Measurements from ENCODE around the gene ANKRD55. TPM values are rescaled to one million over a fixed set of nuclear protein-coding genes. Genes with fewer than 3 reads are reported as not detected.
"Not testable (repeated sequence)": the region's sequence is repeated elsewhere in the genome, so short reads cannot be mapped to it uniquely, and the experiment has no call there.

The ANKRD55 gene
- total and polyA plus RNA-seq, 10 donors = 0.42 to 9.0 (median 2.3) TPM

- no peak for DNase-seq
- no peak overlapping the region for H3K27ac ChIP-seq
- H3K4me3 ChIP-seq = no peak overlapping the region
- intact Hi-C loops (cut with DNase I; ENCODE audit: low total_unique reads) = no loop called here
- TF ChIP-seq POLR2A (IDR thresholded peaks at IDR 0.05) (no peak), POLR2AphosphoS5 (IDR thresholded peaks at IDR 0.05) (no peak), CTCF (IDR thresholded peaks at IDR 0.05 in 8 of 11, conservative IDR thresholded peaks at IDR 0.05 in 3 of 11) (no peak)
- H3K9me3 ChIP-seq = peaks cover 0 to 7% (median 0%) of the 10 kb centered on the region in 8 donors
- peaks cover 0 to 11% (median 0%) of the 10 kb centered on the region in 6 donors for H3K4me1 ChIP-seq
- 86 to 96% (median 92%) methylated on average over 3 of the region's 3 CpGs for WGBS, 5 donors
- H3K36me3 ChIP-seq = no peaks in the 10 kb centered on the region
- no peaks in the 10 kb centered on the region for H3K27me3 ChIP-seq (replicated peaks in 1 of 7)
These were observed 16.9 kb upstream of the ANKRD55 start for GRCh38 chr5:56250011-56250410.

DNA sequence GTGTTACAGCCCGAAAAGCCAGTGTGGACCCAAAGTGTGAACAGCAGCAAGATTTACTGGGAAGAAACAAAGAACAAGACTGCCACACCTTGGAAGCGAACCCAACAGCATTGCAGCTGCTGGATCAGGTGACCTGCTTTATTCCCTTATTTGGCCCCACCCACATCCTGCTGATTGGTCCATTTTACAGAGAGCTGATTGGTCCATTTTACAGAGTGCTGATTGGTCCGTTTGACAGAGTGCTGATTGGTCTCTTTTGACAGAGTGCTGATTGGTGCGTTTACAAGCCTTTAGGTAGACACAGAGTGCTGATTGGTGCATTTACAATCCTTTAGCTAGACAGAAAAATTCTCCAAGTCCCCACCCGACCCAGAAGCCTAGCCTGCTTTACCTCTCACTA, 16.0 kb upstream of the ANKRD55 start:
- H3K27me3 ChIP-seq (replicated peaks in 1 of 7); H3K9me3 ChIP-seq; H3K4me3 ChIP-seq; H3K36me3 ChIP-seq; DNase-seq; H3K27ac ChIP-seq; intact Hi-C loops (cut with DNase I; ENCODE audit: low total_unique reads): not testable (repeated sequence)
- 77 to 95% (median 86%) methylated on average over 5 of the region's 5 CpGs for WGBS, 5 donors
- peaks cover 0 to 11% (median 0%) of the 10 kb centered on the region in 6 donors for H3K4me1 ChIP-seq

DNA sequence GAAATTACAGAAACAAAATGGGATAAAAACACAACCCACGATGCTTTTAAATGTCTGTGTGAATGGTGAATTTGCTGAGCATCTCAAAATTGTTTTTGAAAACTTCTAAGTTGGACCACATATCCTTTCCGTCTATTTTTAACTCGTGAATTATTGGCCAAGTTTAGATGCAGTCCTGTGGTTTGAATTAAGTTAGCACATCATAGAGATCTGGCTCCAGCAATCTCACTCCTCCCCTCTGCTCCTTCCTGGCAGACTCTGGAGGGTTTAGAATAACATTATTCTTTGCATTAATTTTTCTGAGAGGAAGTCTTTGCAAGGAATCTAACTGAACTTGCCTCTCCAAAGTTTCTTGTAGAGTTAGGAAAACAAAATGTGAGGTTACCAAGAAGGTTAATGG, 14.5 kb upstream of the ANKRD55 start:
- H3K9me3 ChIP-seq = peaks cover 0 to 11% (median 3%) of the 10 kb centered on the region in 8 donors
- TF ChIP-seq CTCF (IDR thresholded peaks at IDR 0.05 in 8 of 11, conservative IDR thresholded peaks at IDR 0.05 in 3 of 11) (no peak), POLR2AphosphoS5 (IDR thresholded peaks at IDR 0.05) (no peak), POLR2A (IDR thresholded peaks at IDR 0.05) (no peak)
- no peaks in the 10 kb centered on the region for H3K36me3 ChIP-seq
- intact Hi-C loops (cut with DNase I; ENCODE audit: low total_unique reads) = no loop called here
- H3K27me3 ChIP-seq (replicated peaks in 1 of 7) = no peaks in the 10 kb centered on the region
- H3K27ac ChIP-seq = no peak overlapping the region
- DNase-seq = no peak
- H3K4me3 ChIP-seq = no peak overlapping the region
- 37 to 52% (median 42%) methylated on average over 3 of the region's 3 CpGs for WGBS, 5 donors
- peaks cover 0 to 11% (median 0%) of the 10 kb centered on the region in 6 donors for H3K4me1 ChIP-seq

DNA sequence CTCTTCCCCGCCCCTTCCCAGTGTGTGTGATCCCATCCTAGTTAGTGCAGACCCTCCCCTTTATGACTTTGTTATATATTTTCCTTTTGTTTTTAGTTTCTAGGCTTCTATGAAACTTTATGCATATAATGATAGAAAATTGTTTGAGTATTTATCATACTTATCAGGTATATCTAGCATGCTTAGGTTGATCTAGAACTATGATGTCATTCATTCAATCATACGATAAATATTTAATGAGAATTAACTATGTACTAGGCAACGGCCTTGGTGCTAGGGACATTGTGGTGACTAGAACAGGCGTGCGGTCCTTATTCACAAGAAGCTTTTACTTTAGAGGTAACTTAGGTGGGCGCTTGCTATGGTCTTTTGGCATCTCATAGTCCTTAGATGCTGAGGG, 13.6 kb upstream of the ANKRD55 start:
- Histone ChIP-seq H3K4me1 (peaks cover 0 to 4% (median 0%) of the 10 kb centered on the region in 6 donors), H3K36me3 (no peaks in the 10 kb centered on the region), H3K4me3 (no peak overlapping the region), H3K9me3 (peaks cover 0 to 20% (median 12%) of the 10 kb centered on the region in 8 donors), H3K27me3 (replicated peaks in 1 of 7) (no peaks in the 10 kb centered on the region), H3K27ac (no peak overlapping the region)
- DNase-seq = no peak
- intact Hi-C loops (cut with DNase I; ENCODE audit: low total_unique reads) = no loop called here
- WGBS, 5 donors = 93 to 98% (median 95%) methylated on average over 6 of the region's 6 CpGs
- TF ChIP-seq CTCF (IDR thresholded peaks at IDR 0.05 in 8 of 11, conservative IDR thresholded peaks at IDR 0.05 in 3 of 11) = no peak
- TF ChIP-seq POLR2AphosphoS5 (IDR thresholded peaks at IDR 0.05) = no peak
- TF ChIP-seq POLR2A (IDR thresholded peaks at IDR 0.05) = no peak

DNA sequence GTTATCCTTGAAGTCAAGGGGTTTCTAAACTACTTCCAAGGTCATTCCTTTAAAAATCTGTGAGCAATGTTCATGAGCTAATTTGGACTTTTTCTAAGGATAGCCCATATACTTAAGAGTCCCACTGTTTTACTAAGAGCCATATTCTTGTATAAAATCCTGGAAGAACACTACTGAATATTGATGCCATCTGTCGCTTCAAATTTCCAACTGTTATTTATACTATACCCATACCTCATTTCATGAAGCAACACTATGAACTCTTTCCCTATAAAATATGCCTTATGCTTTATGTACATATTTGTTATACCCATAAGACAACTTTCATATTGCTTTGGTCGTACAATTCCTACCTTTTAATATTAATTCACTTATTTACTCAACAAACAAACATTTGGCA, 12.4 kb upstream of the ANKRD55 start:
- intact Hi-C loops (cut with DNase I; ENCODE audit: low total_unique reads) = no loop called here
- 86 to 96% (median 92%) methylated on average over 2 of the region's 2 CpGs for WGBS, 5 donors

More for the DNA sequence above, 12.4 kb upstream of the ANKRD55 start:
- no peak for DNase-seq
- Histone ChIP-seq H3K27me3 (replicated peaks in 1 of 7) (no peaks in the 10 kb centered on the region), H3K9me3 (peaks cover 0 to 26% (median 15%) of the 10 kb centered on the region in 8 donors), H3K4me3 (no peak overlapping the region), H3K4me1 (no peaks in the 10 kb centered on the region), H3K36me3 (no peaks in the 10 kb centered on the region), H3K27ac (no peak overlapping the region)
- no peak for TF ChIP-seq POLR2AphosphoS5 (IDR thresholded peaks at IDR 0.05)
- TF ChIP-seq CTCF (IDR thresholded peaks at IDR 0.05 in 8 of 11, conservative IDR thresholded peaks at IDR 0.05 in 3 of 11) = no peak
- TF ChIP-seq POLR2A (IDR thresholded peaks at IDR 0.05) = no peak
